Activated CD8-positive, alpha-beta T cell treated with anti-CD3 and anti-CD28 coated beads for 36 hours (primary cell): ENCODE measurements around the gene CCDC33. TPM values are rescaled to one million over a fixed set of nuclear protein-coding genes. Genes with fewer than 3 reads are reported as not detected.

ENCODE experiments used
- ATAC-seq: fragments of 200-7000 bp; cut with Tn5 transposase; one replicate; pipeline ENCODE4 v1.10.0; 2021; ENCODE audit warnings: mild to moderate bottlenecking, moderate library complexity
- CTCF ChIA-PET: fragments of 350-600 bp; sonication (Branson Sonifier 250); formaldehyde crosslinking; loops from one replicate; lab custom pipeline; 2021; ENCODE audit warnings: antibody characterized with exemption; lab: Charles Lee
- POLR2A ChIA-PET: fragments of 350-600 bp; sonication (Branson Sonifier 250); formaldehyde crosslinking; loops from one replicate; lab custom pipeline; 2021; ENCODE audit warnings: antibody characterized with exemption; lab: Charles Lee
- DNase-seq: peaks from one replicate; pipeline ENCODE4 v3.0.0-alpha.2; 2020
- H3K27ac Mint-ChIP-seq: one replicate; pipeline ENCODE4 v1.8.0; 2021; ENCODE audit warnings: mild to moderate bottlenecking, mixed read lengths
- H3K27me3 Mint-ChIP-seq: one replicate; pipeline ENCODE4 v1.8.0; 2021; ENCODE audit warnings: mixed read lengths
- H3K36me3 Mint-ChIP-seq: one replicate; pipeline ENCODE4 v1.8.0; 2021; ENCODE audit warnings: low read depth, mixed read lengths
- H3K4me1 Mint-ChIP-seq: one replicate; pipeline ENCODE4 v1.8.0; 2021; ENCODE audit warnings: low read depth, mixed read lengths
- H3K4me3 Mint-ChIP-seq: one replicate; pipeline ENCODE4 v1.8.0; 2021; ENCODE audit warnings: mild to moderate bottlenecking, moderate library complexity, mixed read lengths
- H3K9me3 Mint-ChIP-seq: one replicate; pipeline ENCODE4 v1.8.0; 2021; ENCODE audit warnings: mixed read lengths
- intact Hi-C: fragments of 100-400 bp; cut with micrococcal nuclease; formaldehyde crosslinking; loops from one replicate; pipeline ENCODE4 v1.10.0; 2022
- total RNA-seq, 2 experiments: library from RNA; stranded (reverse); gene quantifications; one replicate each; pipeline ENCODE4 v1.2.3, GENCODE V29; 2021
- TF ChIP-seq, protein P1 (sequence below): fragments of 200-600 bp; IDR thresholded peaks from one replicate; pipeline ENCODE4 v1.8.0; 2022; ENCODE audit warnings: antibody characterized with exemption, mild to moderate bottlenecking

CCDC33 gene
- total RNA-seq, 2 experiments from 2014 or later: 0.16 to 0.38 TPM

DNA sequence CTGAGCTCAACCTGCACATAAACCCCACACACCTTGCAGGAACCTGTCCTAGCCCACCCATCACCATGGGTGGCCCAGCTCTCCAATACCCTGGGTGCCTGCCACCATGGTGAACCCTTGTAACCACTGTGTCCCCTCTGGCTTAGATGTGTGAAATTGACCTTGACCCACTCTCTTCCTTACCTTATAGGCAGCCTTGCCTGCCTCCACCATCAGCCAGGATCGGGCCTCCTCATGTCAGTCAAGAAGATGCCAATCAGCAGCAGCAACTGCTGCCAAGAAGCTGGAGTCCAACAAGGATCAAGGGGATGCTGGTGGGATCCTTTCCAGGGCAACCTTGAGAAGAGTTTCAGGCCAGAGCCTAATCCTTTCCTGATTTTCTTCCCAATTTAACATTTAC lies 140.1 kb downstream of the CCDC33 start:
- intact Hi-C loops: loop anchor here (5.0 kb wide), 1 partner anchor 166 kb away; the partner anchor contains the start of gene ARID3B
- Mint-ChIP-seq H3K27ac (no peak overlapping the region), H3K27me3 (no peaks in the 10 kb centered on the region), H3K9me3 (no peaks in the 10 kb centered on the region), H3K4me3 (no peak overlapping the region), H3K4me1 (peaks cover 54% of the 10 kb centered on the region), H3K36me3 (no peaks in the 10 kb centered on the region)
- CTCF ChIA-PET: interaction anchor here (0.7 to 17.3 kb wide), 17 partner anchors 9 to 393 kb away, joined by 3 to 840 read pairs (median 7); partner anchors contain the start of genes CLK3, CYP11A1, SEMA7A and UBL7
- no peak for DNase-seq
- ATAC-seq: no peak
- TF ChIP-seq, protein P1, sequence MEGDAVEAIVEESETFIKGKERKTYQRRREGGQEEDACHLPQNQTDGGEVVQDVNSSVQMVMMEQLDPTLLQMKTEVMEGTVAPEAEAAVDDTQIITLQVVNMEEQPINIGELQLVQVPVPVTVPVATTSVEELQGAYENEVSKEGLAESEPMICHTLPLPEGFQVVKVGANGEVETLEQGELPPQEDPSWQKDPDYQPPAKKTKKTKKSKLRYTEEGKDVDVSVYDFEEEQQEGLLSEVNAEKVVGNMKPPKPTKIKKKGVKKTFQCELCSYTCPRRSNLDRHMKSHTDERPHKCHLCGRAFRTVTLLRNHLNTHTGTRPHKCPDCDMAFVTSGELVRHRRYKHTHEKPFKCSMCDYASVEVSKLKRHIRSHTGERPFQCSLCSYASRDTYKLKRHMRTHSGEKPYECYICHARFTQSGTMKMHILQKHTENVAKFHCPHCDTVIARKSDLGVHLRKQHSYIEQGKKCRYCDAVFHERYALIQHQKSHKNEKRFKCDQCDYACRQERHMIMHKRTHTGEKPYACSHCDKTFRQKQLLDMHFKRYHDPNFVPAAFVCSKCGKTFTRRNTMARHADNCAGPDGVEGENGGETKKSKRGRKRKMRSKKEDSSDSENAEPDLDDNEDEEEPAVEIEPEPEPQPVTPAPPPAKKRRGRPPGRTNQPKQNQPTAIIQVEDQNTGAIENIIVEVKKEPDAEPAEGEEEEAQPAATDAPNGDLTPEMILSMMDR: no peak
- POLR2A ChIA-PET: interaction anchor here (0.5 to 2.7 kb wide), 8 partner anchors 9 to 431 kb away, joined by 3 to 12 read pairs (median 3); partner anchors contain the start of genes SEMA7A and UBL7

DNA sequence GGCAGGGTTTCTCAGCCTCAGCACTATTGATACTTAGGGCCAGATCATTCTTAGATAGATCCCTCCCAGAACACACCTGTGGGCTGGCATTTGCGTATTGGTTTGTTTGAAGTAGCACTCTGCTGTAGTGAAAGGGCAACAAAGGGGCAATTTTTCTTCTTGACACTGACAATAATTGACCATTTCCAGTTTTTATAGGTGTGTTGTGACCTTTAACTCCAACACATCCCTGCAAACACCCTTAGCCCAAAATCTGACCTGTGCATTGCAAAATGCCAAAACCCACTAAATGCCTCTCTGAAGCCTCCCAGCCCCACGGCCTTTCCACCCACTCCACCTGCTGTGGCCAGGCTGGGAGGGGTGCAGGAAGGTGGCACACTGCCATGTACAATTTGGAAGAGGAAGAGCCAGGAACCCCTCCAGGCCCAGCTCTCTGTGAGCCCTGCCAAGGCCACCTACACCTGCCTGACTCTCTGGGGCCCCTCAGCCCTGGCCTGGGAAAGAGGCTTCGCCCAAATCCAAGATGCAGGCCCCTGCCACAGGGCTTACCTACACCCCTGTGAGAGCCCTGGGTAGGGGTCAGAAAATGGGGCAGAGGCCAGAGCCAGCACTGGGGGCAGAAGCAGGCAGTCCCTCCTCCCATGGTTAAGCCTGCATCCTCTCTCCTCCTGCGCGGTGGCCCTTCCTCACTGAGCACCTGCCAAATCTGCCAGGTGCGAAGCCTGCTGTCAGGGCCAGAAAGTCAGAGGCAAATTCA lies 140.9 kb downstream of the CCDC33 start:
- Mint-ChIP-seq H3K4me3 (no peak overlapping the region), H3K4me1 (peaks cover 58% of the 10 kb centered on the region), H3K27ac (no peak overlapping the region), H3K36me3 (no peaks in the 10 kb centered on the region), H3K9me3 (no peaks in the 10 kb centered on the region), H3K27me3 (no peaks in the 10 kb centered on the region)
- CTCF ChIA-PET: interaction anchor here (1.9 to 17.3 kb wide), 5 partner anchors 8 to 239 kb away, joined by 7 to 840 read pairs (median 26); partner anchors contain the start of genes CLK3 and SEMA7A
- intact Hi-C loops: loop anchor here (5.0 kb wide), 1 partner anchor 165 kb away; the partner anchor contains the start of gene ARID3B
- DNase-seq (no peak), ATAC-seq (no peak)
- POLR2A ChIA-PET: interaction anchor here (0.5 to 2.7 kb wide), 5 partner anchors 26 to 431 kb away, joined by 3 to 12 read pairs (median 3); partner anchors contain the start of genes SEMA7A and UBL7
- TF ChIP-seq, protein P1: no peak

GRCh38 chr15:74377831-74378766 lies 142.0 kb downstream of the CCDC33 start:
- Mint-ChIP-seq H3K27me3 (no peaks in the 10 kb centered on the region), H3K9me3 (no peaks in the 10 kb centered on the region), H3K4me1 (peaks cover 69% of the 10 kb centered on the region), H3K4me3 (no peak overlapping the region), H3K27ac (peak overlapping the region; percentile 61), H3K36me3 (no peaks in the 10 kb centered on the region)
- CTCF ChIA-PET: interaction anchor here (0.7 to 17.3 kb wide), 8 partner anchors 19 to 409 kb away, joined by 3 to 840 read pairs (median 4); partner anchors contain the start of genes CLK3 and SEMA7A
- POLR2A ChIA-PET: interaction anchor here (0.6 to 2.7 kb wide), 10 partner anchors 10 to 175 kb away, joined by 3 to 14 read pairs (median 4); partner anchors contain the start of gene UBL7
- TF ChIP-seq, protein P1: no peak
- ATAC-seq (no peak), DNase-seq (no peak)
- intact Hi-C loops: loop anchor here (5.0 kb wide), 1 partner anchor 164 kb away; the partner anchor contains the start of gene ARID3B

DNA sequence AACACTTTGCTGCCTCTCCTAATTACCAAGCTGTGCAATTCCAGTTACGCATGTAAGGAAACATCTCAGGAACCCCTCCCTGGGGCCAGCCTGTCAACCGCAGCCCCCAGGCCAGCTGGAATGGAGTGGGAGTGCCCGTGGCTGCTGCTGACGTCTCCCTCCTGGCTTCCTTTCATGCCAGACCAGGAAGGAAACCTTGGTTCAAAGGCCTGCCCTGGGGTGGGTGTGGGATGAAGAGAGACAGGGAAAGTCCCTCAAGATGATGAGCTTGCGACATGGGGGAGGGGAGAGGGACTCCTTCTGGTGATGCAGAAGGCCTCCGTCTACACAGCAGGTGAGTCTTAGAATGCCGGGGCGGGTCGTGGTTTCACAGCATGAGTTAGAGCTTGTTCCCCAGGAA lies 142.7 kb downstream of the CCDC33 start:
- ChIA-PET CTCF (interaction anchor here (0.7 to 17.3 kb wide), 8 partner anchors 18 to 408 kb away, joined by 3 to 840 read pairs (median 4); partner anchors contain the start of gene SEMA7A), POLR2A (interaction anchor here (0.6 to 2.0 kb wide), 12 partner anchors 11 to 174 kb away, joined by 3 to 14 read pairs (median 4); no protein-coding TSS in a partner anchor)
- Mint-ChIP-seq H3K27ac (peak overlapping the region; percentile 61), H3K27me3 (no peaks in the 10 kb centered on the region), H3K36me3 (no peaks in the 10 kb centered on the region), H3K9me3 (no peaks in the 10 kb centered on the region), H3K4me1 (peaks cover 76% of the 10 kb centered on the region), H3K4me3 (no peak overlapping the region)
- ATAC-seq (peak; percentile 34), DNase-seq (peak; percentile 88)
- intact Hi-C loops: loop anchor here (5.0 kb wide), 1 partner anchor 163 kb away; the partner anchor contains the start of gene ARID3B
- TF ChIP-seq, protein P1: no peak
